Measurements from ENCODE around the gene GNB1L. TPM values are rescaled to one million over a fixed set of nuclear protein-coding genes. Genes with fewer than 3 reads are reported as not detected.
"Not testable (repeated sequence)": the region's sequence is repeated elsewhere in the genome, so short reads cannot be mapped to it uniquely, and the experiment has no call there.

The GNB1L gene
- total RNA-seq, 1 donor from 2014 or later, result 5.5 TPM

- DNase-seq (ENCODE audit: low read depth in 2 of 2), result no peak
Observed at GRCh38 chr22:19798003-19798665, 56.5 kb downstream of the GNB1L start.

- DNase-seq (ENCODE audit: low read depth in 2 of 2), result no peak
Observed at GRCh38 chr22:19797086-19798002, 57.3 kb downstream of the GNB1L start.

- DNase-seq (ENCODE audit: low read depth in 2 of 2), result no peak
Observed at GRCh38 chr22:19796160-19796559, 58.5 kb downstream of the GNB1L start.

DNA sequence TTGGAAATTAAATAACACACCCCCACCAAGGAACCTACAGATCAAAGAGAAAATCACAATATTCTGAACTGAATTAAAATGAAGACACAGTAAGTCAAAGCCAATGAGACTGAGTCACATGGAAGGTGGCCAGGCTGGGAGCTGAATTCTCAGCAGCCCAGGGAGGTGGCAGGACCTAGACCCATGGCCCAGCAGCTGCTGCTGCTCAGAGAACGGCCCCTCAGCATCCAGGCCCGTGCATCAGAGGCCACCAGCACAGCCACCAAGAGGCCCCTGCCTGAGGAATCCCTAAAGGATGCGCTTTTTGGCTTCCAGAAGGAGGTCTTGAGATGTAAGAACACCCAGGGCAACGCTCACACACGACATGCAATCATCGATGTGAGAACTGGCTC is 59.1 kb downstream of the GNB1L start:
- DNase-seq (ENCODE audit: low read depth in 2 of 2), result no peak

DNA sequence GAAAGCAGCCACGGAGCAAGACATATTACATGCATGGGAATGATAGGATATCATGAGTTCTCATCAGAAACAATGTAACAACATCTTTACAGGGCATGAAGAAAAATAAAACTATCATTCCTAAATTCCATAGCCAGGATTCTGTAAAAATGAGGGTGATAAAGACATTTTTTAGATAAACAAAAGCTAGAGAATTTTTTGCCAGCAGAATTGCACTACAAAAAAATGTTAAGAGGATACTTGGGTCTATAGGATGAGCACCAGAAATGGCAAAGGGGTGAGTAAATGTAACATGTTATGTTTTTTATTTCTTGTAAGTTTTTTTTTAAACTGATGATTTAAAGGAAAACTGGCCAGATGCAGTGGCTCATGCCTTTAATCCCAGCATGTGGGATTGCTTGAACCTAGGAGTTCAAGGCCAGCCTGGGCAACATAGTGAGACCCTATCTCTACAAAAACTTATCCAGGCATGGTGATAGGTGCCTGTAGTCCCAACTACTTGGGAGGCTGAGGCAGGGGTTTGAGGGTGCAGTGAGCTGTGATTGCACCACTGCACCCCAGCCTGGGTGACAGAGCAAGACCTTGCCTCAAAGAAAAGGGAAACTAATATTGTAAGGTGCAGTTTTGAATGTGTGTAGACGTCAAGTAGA is 60.9 kb downstream of the GNB1L start:
- no peak for DNase-seq (ENCODE audit: low read depth in 2 of 2)

DNA sequence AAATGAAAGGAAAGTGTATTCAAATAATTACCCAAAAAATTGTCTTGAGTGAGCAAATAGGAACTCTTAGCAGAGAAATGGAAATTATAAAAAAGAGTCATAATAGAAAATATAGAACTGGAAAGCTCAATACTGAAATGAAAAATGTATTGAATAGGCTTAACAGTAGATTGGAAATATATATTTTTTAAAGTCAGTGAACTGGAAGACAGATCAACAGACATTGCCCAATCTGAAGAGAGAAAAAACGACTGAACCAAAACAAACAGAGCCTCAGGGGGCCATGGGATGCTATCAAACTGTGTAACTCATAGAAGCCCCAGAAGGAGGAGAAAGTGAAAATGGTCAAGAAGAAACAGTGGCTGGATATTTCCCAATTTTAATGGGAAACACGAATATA is 61.5 kb downstream of the GNB1L start:
- DNase-seq (ENCODE audit: low read depth in 2 of 2), result no peak

DNA sequence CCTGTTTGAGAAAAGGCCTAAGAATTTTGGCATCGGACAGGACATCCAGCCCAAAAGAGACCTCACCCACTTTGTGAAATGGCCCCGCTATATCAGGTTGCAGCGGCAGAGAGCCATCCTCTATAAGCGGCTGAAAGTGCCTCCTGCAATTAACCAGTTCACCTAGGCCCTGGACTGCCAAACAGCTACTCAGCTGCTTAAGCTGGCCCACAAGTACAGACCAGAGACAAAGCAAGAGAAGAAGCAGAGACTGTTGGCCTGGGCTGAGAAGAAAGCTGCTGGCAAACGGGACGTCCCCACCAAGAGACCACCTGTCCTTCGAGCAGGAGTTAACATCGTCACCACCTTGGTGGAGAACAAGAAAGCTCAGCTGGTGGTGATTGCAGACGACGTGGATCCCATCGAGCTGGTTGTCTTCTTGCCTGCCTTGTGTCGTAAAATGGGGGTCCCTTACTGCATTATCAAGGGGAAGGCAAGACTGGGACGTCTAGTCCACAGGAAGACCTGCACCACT is 62.2 kb downstream of the GNB1L start:
- not testable (repeated sequence) for DNase-seq (ENCODE audit: low read depth in 2 of 2)

- DNase-seq (ENCODE audit: low read depth in 2 of 2), result no peak
Observed at GRCh38 chr22:19791894-19792293, 62.8 kb downstream of the GNB1L start.

- no peak for DNase-seq (ENCODE audit: low read depth in 2 of 2)
Observed at GRCh38 chr22:19791243-19791642, 63.4 kb downstream of the GNB1L start.

DNA sequence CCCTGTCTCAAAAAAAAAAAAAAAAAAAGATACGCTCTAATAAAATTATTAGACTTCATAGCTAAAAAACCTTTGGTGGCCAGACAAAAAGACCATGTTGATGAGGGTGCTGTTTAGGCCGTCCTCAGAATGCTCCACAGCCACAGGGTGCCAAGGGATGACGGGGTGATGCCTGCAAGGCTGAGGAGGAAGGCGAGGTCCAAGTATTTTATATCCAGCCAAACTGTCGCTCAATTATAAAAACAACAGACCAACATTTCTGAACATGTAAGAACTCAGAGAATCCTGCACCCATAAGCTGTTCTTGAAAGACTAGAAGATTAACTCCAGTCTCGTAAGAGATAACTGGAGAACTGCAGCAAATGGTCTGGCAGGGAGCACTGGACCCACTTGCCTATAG is 64.8 kb downstream of the GNB1L start:
- no peak for DNase-seq (ENCODE audit: low read depth in 2 of 2)

DNA sequence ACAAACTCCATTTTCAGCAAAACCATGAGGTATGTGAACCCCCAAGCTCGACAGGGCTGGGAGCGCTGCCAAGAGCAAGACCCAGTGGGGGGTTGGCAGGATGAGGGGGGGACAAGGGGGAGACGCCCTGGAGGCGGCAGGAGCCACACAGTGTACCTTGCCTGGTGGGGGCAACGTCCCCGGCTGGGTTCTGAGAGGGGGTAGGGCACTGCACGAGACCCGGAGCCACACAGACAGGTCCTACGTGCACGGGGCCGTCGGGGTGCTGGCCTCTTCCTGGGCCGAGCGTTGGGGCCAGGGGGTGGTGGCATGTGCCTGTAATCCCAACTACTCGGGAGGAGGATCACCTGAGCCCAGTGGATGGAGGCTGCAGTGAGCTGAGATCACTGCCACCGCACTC is 65.3 kb downstream of the GNB1L start:
- DNase-seq (ENCODE audit: low read depth in 2 of 2), result no peak

GRCh38 chr22:19788661-19789225 is 65.9 kb downstream of the GNB1L start:
- DNase-seq (ENCODE audit: low read depth in 2 of 2), result no peak

- DNase-seq (ENCODE audit: low read depth in 2 of 2), result no peak
Observed at GRCh38 chr22:19787849-19788141, 66.9 kb downstream of the GNB1L start.

DNA sequence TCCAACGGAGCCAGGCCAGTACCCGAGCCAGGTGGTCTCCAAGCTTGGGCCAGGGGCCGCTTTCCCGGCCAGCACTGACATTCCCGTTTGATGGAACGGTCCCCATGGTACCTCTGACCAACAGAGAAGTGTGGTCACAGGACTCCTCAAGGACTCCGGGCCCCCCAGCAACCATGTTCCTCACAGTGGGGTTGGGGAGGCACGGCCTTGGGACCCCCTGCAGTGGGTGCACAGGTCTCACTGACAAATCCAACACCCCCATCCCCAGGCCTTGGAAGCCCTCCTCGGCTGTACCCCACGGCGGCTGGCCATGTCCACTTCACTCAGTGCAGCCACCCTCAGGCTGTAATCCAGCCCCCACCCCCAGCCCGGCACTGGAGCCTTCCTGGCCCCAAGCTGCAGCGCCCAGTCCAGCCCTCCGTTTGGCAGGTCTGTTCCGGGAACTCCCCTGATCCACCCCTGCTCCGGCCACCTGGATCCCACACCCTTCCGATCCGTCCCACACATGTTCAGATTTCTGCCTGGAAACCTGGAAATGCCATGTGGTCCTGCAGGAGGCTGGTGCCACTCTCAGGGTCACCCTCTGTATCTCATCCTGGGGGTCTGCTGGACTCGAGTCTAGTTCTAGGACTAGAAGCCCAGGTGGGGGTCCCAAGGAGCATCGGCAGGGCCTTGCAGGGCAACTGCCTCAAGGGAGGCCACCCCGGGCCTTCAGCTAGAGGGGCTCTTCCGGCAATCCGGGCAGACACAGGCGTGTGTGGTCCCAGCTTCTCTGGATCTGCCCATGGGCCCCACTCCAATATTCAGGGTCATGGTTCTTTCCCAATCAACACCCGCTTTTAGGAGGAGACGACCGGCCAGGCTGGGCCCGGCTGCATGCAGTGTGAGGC is 67.5 kb downstream of the GNB1L start:
- no peak for DNase-seq (ENCODE audit: low read depth in 2 of 2)

- no peak for DNase-seq (ENCODE audit: low read depth in 2 of 2)
Observed at GRCh38 chr22:19786264-19786585, 68.4 kb downstream of the GNB1L start.

- no peak for DNase-seq (ENCODE audit: low read depth in 2 of 2)
Observed at GRCh38 chr22:19785461-19786263, 69.0 kb downstream of the GNB1L start.

DNA sequence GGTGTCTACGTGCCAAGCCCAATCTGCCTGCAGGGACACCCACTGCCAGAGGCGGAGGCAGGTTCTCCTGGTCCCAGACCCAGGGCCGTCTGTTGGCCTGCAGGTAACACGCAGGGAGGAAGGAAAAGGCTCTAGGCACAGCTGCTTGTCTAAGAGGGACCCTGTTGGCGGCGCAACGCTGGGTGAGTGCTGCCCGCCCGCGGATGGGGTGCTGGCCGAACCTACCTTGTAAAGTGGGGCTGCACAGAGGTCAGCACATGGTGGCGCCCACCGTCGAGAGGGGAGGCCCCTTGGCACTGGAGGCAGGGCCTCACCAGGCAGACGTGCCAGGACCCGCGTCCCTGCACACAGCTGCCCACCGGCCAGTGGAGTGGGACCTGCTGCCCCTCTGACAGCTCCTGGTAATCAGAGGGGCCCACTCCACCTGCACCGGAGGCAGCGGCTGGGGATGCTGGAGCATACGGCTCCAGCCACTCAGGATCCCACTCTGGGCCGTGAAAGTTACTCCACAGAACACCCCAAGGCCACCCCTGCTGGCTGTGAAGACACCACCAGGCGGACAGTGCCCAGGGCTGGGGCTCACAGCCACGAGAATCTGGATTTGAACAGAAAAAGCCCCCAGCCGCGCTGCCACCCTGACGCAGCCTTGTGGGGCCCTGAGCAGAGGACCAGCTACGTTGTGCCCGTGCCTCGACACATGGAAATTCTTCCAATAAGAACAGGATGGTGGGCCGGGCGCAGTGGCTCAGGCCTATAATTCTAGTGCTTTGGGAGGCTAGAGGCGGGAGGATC is 70.1 kb downstream of the GNB1L start:
- no peak for DNase-seq (ENCODE audit: low read depth in 2 of 2)

DNA sequence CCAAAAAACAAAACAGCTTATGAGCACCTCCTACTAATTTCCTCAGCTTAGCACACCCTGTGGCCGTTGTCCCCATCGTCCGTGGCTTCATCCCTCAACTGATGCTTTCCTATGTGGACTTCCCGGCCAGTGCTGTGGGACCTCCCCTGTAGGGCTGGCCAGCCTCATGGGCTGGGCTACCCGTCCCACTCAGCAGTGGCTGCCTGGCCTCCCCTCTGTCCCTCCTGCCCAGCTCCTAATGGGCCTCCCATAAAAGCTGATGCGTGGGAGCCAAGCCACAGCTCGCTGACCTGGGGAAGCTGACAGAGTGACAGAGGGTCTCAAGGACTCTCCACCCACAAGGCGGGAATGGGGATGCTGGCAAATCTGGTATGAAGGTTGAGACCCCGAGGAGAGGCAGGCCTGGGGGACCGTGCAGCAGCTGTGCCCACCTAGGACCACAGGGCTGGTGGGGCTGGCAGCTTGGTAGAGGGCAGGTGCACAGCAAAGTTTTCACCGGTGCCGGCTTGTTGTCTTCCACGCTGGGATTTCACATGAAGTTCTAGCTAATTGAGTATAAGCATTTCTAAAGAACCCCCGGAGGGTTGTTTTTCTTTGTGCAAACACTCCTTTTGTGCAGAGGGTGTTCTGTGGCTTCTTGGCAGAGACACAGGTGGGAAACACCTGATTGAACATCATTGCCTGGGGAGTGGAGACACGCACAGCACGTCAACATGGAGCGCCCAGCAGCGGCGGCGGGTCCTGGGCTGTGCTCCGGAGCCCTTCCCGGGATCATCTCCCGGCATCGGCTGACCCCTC is 70.9 kb downstream of the GNB1L start:
- no peak for DNase-seq (ENCODE audit: low read depth in 2 of 2)

DNA sequence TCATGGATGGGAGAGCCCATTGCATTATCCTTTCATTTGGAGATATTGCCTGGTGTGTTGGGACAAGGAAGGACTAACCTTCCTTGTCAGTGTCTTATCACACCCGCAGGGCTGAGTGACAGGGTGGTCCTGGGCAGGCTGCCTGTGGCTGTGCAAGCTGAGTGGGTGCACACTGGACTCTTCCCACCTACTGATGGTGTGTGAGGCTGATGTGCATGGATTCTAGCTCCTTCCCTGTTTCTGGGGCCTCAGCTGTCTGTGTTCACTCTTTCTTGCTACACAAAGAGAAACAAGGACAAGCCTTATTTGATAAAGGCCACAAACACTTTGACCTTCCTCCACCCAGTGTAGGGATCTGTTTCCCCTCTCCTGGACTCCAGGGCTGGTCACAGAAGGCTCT is 72.1 kb downstream of the GNB1L start:
- DNase-seq (ENCODE audit: low read depth in 2 of 2), result no peak
